KG1 (cell line): ENCODE measurements around the gene PPFIA2.

Source experiments
- DNase-seq: peaks from one replicate; lab custom pipeline; 2025; lab: John Stamatoyannopoulos, UW

Gene PPFIA2

GRCh38 chr12:81441629-81442028, 317.5 kb downstream of the PPFIA2 start:
- DNase-seq = no peak

GRCh38 chr12:81440001-81440400, 319.1 kb downstream of the PPFIA2 start:
- DNase-seq = no peak

- DNase-seq = no peak
Measured at GRCh38 chr12:81439344-81439743, 319.8 kb downstream of the PPFIA2 start.

- no peak for DNase-seq
Measured at GRCh38 chr12:81417056-81417455, 342.1 kb downstream of the PPFIA2 start.

GRCh38 chr12:81416571-81416970, 342.6 kb downstream of the PPFIA2 start:
- DNase-seq = no peak

- no peak for DNase-seq
Measured at GRCh38 chr12:81414441-81414840, 344.7 kb downstream of the PPFIA2 start.

GRCh38 chr12:81412940-81413339, 346.2 kb downstream of the PPFIA2 start:
- DNase-seq = no peak

GRCh38 chr12:81403348-81403747, 355.8 kb downstream of the PPFIA2 start:
- no peak for DNase-seq

DNA sequence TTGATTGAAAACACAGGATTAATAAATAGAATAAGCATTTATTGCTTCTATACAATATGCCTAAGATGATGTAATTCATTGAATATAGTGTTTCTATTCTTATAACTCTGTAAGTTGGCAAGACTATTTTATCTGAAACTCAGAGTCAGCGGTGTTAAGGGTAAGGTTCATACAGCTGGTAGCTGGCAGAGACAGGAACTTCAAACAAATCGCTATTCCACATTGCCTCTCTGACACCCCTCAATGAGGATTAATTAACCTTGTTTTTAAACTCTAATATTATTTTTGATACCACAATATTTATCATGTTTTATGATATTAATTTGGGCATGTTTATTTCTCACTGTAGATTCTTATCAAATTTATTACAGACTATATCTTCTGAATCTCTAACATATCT, 357.9 kb downstream of the PPFIA2 start:
- DNase-seq = no peak

DNA sequence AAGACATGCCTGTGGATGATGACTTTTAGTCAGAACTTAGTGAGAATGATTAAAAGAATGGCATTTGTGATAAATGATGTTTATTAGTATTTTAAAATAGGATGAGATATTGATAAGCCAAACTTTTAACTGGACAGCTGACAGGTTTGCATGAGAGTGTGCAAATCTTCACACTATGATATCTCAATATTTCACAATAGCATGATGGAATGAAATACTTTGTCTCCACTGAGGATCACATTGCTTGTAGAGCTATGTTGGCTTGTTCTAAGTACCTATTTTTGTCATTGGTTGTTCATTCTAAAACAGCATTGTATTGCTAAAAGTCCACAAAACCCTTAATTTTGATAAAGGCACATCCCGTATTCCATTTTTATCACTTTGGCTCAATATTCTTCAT, 359.1 kb downstream of the PPFIA2 start:
- DNase-seq = no peak

- DNase-seq = no peak
Measured at GRCh38 chr12:81395431-81395830, 363.7 kb downstream of the PPFIA2 start.

DNA sequence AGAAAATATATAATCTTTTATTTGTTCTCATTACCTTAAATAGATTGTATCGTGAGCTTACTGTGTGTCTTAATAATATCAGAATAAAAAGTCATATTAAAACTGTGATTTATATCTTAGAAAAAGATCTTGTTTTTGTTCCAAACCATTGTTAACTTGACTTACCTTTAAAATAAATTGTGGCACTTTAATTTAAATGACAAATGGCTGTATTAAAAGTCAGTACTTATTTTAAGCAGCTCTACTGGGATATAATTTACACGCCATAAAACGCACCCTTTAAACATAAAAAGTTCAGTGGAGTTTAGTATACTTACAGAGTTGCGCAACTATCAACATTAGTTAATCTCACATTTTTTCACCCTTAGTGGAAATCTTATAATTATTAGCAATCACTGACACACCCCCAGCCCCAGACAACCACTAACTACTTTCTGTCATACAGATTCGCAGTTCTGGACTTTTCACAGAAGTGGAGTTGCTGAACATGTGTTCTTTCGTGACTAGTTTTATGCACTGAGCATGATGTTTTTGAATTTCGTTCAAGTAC, 369.5 kb downstream of the PPFIA2 start:
- DNase-seq = no peak

- DNase-seq = no peak
Measured at GRCh38 chr12:81386101-81386500, 373.0 kb downstream of the PPFIA2 start.

DNA sequence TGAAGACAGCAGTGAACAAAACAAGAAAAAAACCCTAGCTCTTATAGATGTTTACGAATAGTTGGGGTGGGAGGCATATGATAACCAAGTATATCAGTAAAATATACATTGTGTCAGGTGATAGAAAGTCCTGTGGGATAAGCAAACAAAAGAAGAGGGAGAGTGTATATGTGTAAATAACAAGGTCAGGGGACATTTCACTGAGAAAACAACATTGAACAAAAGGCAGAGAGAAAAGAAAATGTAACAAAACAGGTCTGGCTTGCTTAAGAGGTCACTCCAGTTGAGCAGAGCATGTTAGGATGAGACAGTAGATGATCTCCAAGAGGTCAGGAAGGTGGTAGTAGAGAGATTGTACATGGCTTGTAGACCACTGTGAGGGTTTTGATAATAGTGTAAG, 377.2 kb downstream of the PPFIA2 start:
- no peak for DNase-seq

DNA sequence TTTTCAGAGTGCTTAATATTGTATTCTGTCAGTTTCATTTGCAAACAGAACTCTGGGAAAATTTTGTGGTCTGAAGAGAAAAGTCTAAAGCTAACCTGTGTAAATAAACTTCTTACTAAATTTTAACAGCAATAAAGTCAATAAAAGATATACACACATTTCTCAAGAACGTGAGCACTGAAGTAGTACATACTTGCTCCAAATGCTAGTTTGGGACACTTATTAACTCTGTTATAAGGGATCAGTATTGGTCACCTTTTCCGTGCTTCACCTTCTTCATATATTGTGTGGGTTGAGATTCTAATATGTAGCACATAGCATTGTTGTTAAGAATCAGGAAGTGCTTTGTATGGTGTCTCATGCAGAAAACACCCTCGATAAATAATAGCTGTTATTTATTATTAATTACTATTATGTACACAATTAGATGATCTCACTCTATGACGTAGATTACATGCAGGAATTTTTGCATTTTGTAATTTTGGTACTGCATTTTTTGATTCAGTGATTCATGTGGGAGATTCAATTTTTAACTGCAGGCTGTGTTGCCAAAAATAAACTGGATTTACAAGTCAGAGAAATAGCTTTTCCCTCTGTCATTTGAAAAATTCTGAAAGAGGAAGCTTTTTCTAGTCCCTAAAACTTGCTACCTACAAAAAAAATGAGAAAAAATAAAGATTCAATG, 380.4 kb downstream of the PPFIA2 start:
- no peak for DNase-seq

DNA sequence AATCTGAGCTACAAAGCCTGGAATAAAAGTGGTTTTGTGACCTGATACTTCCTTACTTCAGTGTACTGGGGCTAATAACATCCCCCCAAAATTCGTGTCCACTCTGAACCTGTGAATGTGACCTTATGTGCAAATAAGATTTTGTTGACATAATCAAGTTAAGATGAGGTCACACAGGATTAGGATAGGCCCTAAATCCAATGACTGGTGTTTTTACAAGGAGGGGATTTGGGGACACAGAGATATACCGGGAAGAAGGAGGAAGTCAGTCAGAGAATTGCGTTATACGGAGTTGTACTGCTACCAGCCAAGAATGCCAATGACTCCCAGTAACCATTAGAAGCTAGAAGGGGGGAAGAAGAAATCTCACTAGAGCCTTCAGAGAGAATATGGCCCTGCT, 381.4 kb downstream of the PPFIA2 start:
- DNase-seq = no peak

- no peak for DNase-seq
Measured at GRCh38 chr12:81375969-81376368, 383.2 kb downstream of the PPFIA2 start.

DNA sequence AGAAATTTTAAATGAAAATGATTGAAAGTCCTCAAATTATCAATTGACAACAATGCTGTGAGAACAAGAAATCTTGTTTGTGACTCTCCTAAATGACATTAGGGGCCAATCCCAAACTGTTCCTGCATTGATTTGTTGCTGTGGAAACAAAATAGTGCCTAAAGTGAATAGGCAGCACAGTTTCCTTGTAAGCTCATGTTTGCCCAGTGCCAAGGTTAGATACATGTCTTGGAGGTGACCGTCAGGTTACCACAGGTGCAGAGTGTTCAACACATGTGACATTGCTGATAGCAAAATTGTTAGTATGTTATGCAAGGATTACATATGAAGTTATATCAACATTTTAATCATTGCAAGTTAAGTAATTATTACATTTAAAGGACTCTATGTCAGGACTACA, 388.7 kb downstream of the PPFIA2 start:
- no peak for DNase-seq

- no peak for DNase-seq
Measured at GRCh38 chr12:81369175-81369574, 390.0 kb downstream of the PPFIA2 start.

DNA sequence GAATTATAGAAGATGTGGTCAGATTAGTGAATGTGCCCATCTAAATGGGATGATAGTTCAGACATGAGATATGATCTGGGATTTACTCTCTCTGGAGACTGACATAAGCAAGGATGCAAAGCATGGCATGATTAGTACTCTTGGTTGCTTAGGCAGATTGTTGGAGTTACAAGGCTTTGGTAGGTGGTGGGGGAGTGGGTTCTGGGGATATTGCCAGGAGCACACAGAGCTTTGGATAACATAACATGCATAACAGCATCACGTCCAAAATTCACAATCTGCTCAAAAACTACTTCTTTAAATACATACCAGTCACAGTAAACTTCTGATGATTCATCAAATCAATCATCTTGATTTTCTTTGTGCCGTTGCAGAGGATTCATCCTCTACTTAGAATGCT, 393.9 kb downstream of the PPFIA2 start:
- no peak for DNase-seq

- no peak for DNase-seq
Measured at GRCh38 chr12:81360916-81361315, 398.2 kb downstream of the PPFIA2 start.

- no peak for DNase-seq
Measured at GRCh38 chr12:81359736-81360135, 399.4 kb downstream of the PPFIA2 start.

- DNase-seq = no peak
Measured at GRCh38 chr12:81354327-81354932, 404.7 kb downstream of the PPFIA2 start.

- DNase-seq = no peak
Measured at GRCh38 chr12:81350309-81350708, 408.8 kb downstream of the PPFIA2 start.
